Activated CD4-positive, alpha-beta memory T cell treated with anti-CD3 and anti-CD28 coated beads for 36 hours (primary cell): ENCODE data around the gene TCF25. TPM values are rescaled to one million over a fixed set of nuclear protein-coding genes. Genes with fewer than 3 reads are reported as not detected.
"Not testable (repeated sequence)": the region's sequence is repeated elsewhere in the genome, so short reads cannot be mapped to it uniquely, and the experiment has no call there.

Experiments used
- CTCF ChIA-PET: fragments of 350-600 bp; sonication (Branson Sonifier 250); formaldehyde crosslinking; loops from one replicate; lab custom pipeline; 2021; ENCODE audit warnings: antibody characterized with exemption, inconsistent platforms; lab: Charles Lee
- POLR2A ChIA-PET: fragments of 350-600 bp; sonication (Branson Sonifier 250); formaldehyde crosslinking; loops from one replicate; lab custom pipeline; 2021; ENCODE audit warnings: antibody characterized with exemption; lab: Charles Lee
- DNase-seq: peaks from one replicate; pipeline ENCODE4 v3.0.0-alpha.2; 2020
- H3K27ac Mint-ChIP-seq: one replicate; pipeline ENCODE4 v1.8.0; 2021; ENCODE audit warnings: mixed read lengths
- H3K27me3 Mint-ChIP-seq: one replicate; pipeline ENCODE4 v1.8.0; 2021; ENCODE audit warnings: mixed read lengths
- H3K36me3 Mint-ChIP-seq: one replicate; pipeline ENCODE4 v1.8.0; 2021; ENCODE audit warnings: mixed read lengths
- H3K4me1 Mint-ChIP-seq: one replicate; pipeline ENCODE4 v1.8.0; 2021; ENCODE audit warnings: low read depth, mixed read lengths
- H3K4me3 Mint-ChIP-seq: one replicate; pipeline ENCODE4 v1.8.0; 2021; ENCODE audit warnings: mild to moderate bottlenecking, mixed read lengths
- H3K9me3 Mint-ChIP-seq: one replicate; pipeline ENCODE4 v1.8.0; 2021; ENCODE audit warnings: mixed read lengths
- intact Hi-C: fragments of 100-400 bp; cut with micrococcal nuclease; formaldehyde crosslinking; loops from one replicate; pipeline ENCODE4 v1.15.1; 2023
- total RNA-seq, 2 experiments: library from RNA; stranded (reverse); gene quantifications; one replicate each; pipeline ENCODE4 v1.2.3, GENCODE V29; 2021

TCF25 gene
- 100 to 1,000 TPM; 139 to 147 TPM for total RNA-seq

- Mint-ChIP-seq H3K4me3 (peak within 1 kb of the TSS; percentile 85), H3K27ac (peak within 1 kb of the TSS; percentile 98), H3K27me3 (no peaks in the 10 kb centered on the region), H3K36me3 (peaks cover 25% of the 10 kb centered on the region), H3K4me1 (peaks cover 14% of the 10 kb centered on the region), H3K9me3 (peaks cover 5% of the 10 kb centered on the region)
- POLR2A ChIA-PET: interaction anchor here (0.5 to 2.4 kb wide), 10 partner anchors 9 to 173 kb away, joined by 3 to 21 read pairs (median 6); partner anchors contain the start of genes FANCA and SPATA2L
- CTCF ChIA-PET: interaction anchor here (0.6 to 2.9 kb wide), 6 partner anchors 10 to 174 kb away, joined by 3 to 23 read pairs (median 6); no protein-coding TSS in a partner anchor
- peak; percentile 87 for DNase-seq
- intact Hi-C loops: loop anchor here (5.0 kb wide), 1 partner anchor 49 kb away; the partner anchor contains the start of gene TUBB3
Measured at GRCh38 chr16:89873109-89873971, at the start of gene TCF25. Gene TCF25, plus strand, starts transcription at chr16:89873592. Its CDS starts 76 bp downstream, at chr16:89873668.

GRCh38 chr16:89823824-89824148 lies 49.6 kb upstream of the TCF25 start:
- H3K4me3 Mint-ChIP-seq, intact Hi-C loops, H3K36me3 Mint-ChIP-seq, H3K9me3 Mint-ChIP-seq, DNase-seq, POLR2A ChIA-PET, H3K27ac Mint-ChIP-seq, H3K4me1 Mint-ChIP-seq, H3K27me3 Mint-ChIP-seq, CTCF ChIA-PET: not testable (repeated sequence)

GRCh38 chr16:89826531-89827382 lies 46.6 kb upstream of the TCF25 start:
- CTCF ChIA-PET: interaction anchor here (1.0 to 1.2 kb wide), 3 partner anchors 11 to 83 kb away, joined by 3 read pairs; no protein-coding TSS in a partner anchor

GRCh38 chr16:89827383-89828198 lies 45.8 kb upstream of the TCF25 start:
- ChIA-PET POLR2A (interaction anchor here (1.0 kb wide), 1 partner anchor 10 kb away, joined by 3 read pairs; no protein-coding TSS in a partner anchor), CTCF (interaction anchor here (1.1 to 2.8 kb wide), 3 partner anchors 10 to 83 kb away, joined by 3 to 8 read pairs (median 3); no protein-coding TSS in a partner anchor)
- intact Hi-C loops: no loop called here
- Mint-ChIP-seq H3K9me3 (no peaks in the 10 kb centered on the region), H3K4me3 (peak overlapping the region; percentile 49), H3K4me1 (peaks cover 5% of the 10 kb centered on the region), H3K27ac (no peak overlapping the region), H3K36me3 (no peaks in the 10 kb centered on the region), H3K27me3 (peaks cover 25% of the 10 kb centered on the region)
- DNase-seq: peak; percentile 11

More at GRCh38 chr16:89826531-89827382, 46.6 kb upstream of the TCF25 start:
- Mint-ChIP-seq H3K4me3 (no peak overlapping the region), H3K9me3 (no peaks in the 10 kb centered on the region), H3K36me3 (no peaks in the 10 kb centered on the region), H3K4me1 (peaks cover 5% of the 10 kb centered on the region), H3K27ac (no peak overlapping the region), H3K27me3 (peaks cover 18% of the 10 kb centered on the region)
- POLR2A ChIA-PET: interaction anchor here (0.6 kb wide), 1 partner anchor 34 kb away, joined by 3 read pairs; no protein-coding TSS in a partner anchor
- no peak for DNase-seq
- intact Hi-C loops: no loop called here

GRCh38 chr16:89828199-89828869 lies 45.1 kb upstream of the TCF25 start, which contains the start of gene SPIRE2:
Gene SPIRE2, plus strand, starts transcription at chr16:89828475. Its CDS starts 76 bp downstream, at chr16:89828551.
- no peaks in the 10 kb centered on the region for H3K36me3 Mint-ChIP-seq
- peak; percentile 80 for DNase-seq
- H3K4me3 Mint-ChIP-seq: peak within 1 kb of the TSS; percentile 65
- intact Hi-C loops: no loop called here
- H3K27me3 Mint-ChIP-seq: peaks cover 26% of the 10 kb centered on the region
- no peak within 1 kb of the TSS for H3K27ac Mint-ChIP-seq
- H3K9me3 Mint-ChIP-seq: no peaks in the 10 kb centered on the region
- CTCF ChIA-PET: interaction anchor here (1.1 to 2.8 kb wide), 3 partner anchors 9 to 35 kb away, joined by 3 to 8 read pairs (median 3); no protein-coding TSS in a partner anchor
- peaks cover 5% of the 10 kb centered on the region for H3K4me1 Mint-ChIP-seq
- POLR2A ChIA-PET: interaction anchor here (1.0 kb wide), 1 partner anchor 9 kb away, joined by 3 read pairs; no protein-coding TSS in a partner anchor

GRCh38 chr16:89828870-89829629 lies 44.3 kb upstream of the TCF25 start:
- H3K9me3 Mint-ChIP-seq: no peaks in the 10 kb centered on the region
- H3K27me3 Mint-ChIP-seq: peaks cover 26% of the 10 kb centered on the region
- peak overlapping the region; percentile 65 for H3K4me3 Mint-ChIP-seq
- no peak for DNase-seq
- CTCF ChIA-PET: interaction anchor here (1.1 to 2.8 kb wide), 3 partner anchors 9 to 34 kb away, joined by 3 to 8 read pairs (median 3); no protein-coding TSS in a partner anchor
- POLR2A ChIA-PET: interaction anchor here (1.0 kb wide), 1 partner anchor 8 kb away, joined by 3 read pairs; no protein-coding TSS in a partner anchor
- no peaks in the 10 kb centered on the region for H3K36me3 Mint-ChIP-seq
- peaks cover 5% of the 10 kb centered on the region for H3K4me1 Mint-ChIP-seq
- no peak overlapping the region for H3K27ac Mint-ChIP-seq
- intact Hi-C loops: no loop called here

GRCh38 chr16:89829630-89830437 lies 43.6 kb upstream of the TCF25 start:
- H3K4me1 Mint-ChIP-seq: peaks cover 5% of the 10 kb centered on the region
- intact Hi-C loops: no loop called here
- H3K27ac Mint-ChIP-seq: no peak overlapping the region
- no peaks in the 10 kb centered on the region for H3K36me3 Mint-ChIP-seq
- H3K27me3 Mint-ChIP-seq: peaks cover 26% of the 10 kb centered on the region
- POLR2A ChIA-PET: no interaction called here
- no peak overlapping the region for H3K4me3 Mint-ChIP-seq
- no peak for DNase-seq
- CTCF ChIA-PET: interaction anchor here (1.5 to 2.8 kb wide), 2 partner anchors 31 to 34 kb away, joined by 3 to 8 read pairs; no protein-coding TSS in a partner anchor
- no peaks in the 10 kb centered on the region for H3K9me3 Mint-ChIP-seq

- Mint-ChIP-seq H3K36me3 (no peaks in the 10 kb centered on the region), H3K4me3 (no peak overlapping the region), H3K9me3 (no peaks in the 10 kb centered on the region), H3K27me3 (peaks cover 26% of the 10 kb centered on the region), H3K4me1 (peaks cover 5% of the 10 kb centered on the region), H3K27ac (no peak overlapping the region)
- intact Hi-C loops: no loop called here
- ChIA-PET POLR2A (no interaction called here), CTCF (no interaction called here)
- no peak for DNase-seq
Measured at GRCh38 chr16:89831810-89832328, 41.5 kb upstream of the TCF25 start.

- H3K27ac Mint-ChIP-seq, H3K4me3 Mint-ChIP-seq, intact Hi-C loops, DNase-seq, CTCF ChIA-PET, H3K9me3 Mint-ChIP-seq, H3K36me3 Mint-ChIP-seq, POLR2A ChIA-PET: not testable (repeated sequence)
- peaks cover 16% of the 10 kb centered on the region for H3K4me1 Mint-ChIP-seq
- H3K27me3 Mint-ChIP-seq: peaks cover 22% of the 10 kb centered on the region
Measured at GRCh38 chr16:89833664-89834363, 39.6 kb upstream of the TCF25 start.
